LNCaP clone FGC (cell line): Measurements from ENCODE around the gene CAPG.

ENCODE experiments used
- DNase-seq: peaks from one replicate; pipeline ENCODE4 v3.0.0-alpha.2; 2011; ENCODE audit warnings: low read depth
- H3K4me3 ChIP-seq: 2 replicates; pipeline ENCODE4 v1.5.1; 2011; ENCODE audit warnings: mild to moderate bottlenecking, low read depth, low read length, control low read depth
- TF ChIP-seq, protein P1 (sequence below): IDR thresholded peaks from 2 replicates; pipeline ENCODE4 v1.5.1; 2012; ENCODE audit warnings: mild to moderate bottlenecking; ENCODE audit not compliant: control insufficient read depth, insufficient read depth; ENCODE audit errors: extremely low read depth

CAPG gene

DNA sequence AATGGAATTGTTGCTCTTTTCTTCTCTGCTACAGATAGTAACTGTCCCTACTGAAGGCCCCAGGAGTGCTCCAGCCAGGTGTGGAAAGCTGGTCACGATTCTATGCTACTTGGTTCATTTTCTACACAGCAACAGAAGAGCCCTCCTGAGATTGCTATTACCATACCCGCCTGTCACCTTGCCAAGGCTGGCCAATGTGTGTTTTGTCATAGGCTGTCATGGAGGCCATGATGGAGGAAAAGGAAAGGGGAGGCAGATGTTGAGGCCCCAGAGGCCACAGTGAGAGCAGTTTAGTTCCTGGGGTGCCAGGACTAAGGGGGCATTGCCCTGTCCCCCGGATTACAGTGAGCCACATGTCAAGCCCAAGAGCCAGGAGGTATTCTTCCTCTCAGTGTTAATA lies 54.6 kb downstream of the CAPG start:
- TF ChIP-seq, protein P1, sequence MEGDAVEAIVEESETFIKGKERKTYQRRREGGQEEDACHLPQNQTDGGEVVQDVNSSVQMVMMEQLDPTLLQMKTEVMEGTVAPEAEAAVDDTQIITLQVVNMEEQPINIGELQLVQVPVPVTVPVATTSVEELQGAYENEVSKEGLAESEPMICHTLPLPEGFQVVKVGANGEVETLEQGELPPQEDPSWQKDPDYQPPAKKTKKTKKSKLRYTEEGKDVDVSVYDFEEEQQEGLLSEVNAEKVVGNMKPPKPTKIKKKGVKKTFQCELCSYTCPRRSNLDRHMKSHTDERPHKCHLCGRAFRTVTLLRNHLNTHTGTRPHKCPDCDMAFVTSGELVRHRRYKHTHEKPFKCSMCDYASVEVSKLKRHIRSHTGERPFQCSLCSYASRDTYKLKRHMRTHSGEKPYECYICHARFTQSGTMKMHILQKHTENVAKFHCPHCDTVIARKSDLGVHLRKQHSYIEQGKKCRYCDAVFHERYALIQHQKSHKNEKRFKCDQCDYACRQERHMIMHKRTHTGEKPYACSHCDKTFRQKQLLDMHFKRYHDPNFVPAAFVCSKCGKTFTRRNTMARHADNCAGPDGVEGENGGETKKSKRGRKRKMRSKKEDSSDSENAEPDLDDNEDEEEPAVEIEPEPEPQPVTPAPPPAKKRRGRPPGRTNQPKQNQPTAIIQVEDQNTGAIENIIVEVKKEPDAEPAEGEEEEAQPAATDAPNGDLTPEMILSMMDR, result no peak
- no peak for DNase-seq
- peak overlapping the region; percentile 96 for H3K4me3 ChIP-seq

DNA sequence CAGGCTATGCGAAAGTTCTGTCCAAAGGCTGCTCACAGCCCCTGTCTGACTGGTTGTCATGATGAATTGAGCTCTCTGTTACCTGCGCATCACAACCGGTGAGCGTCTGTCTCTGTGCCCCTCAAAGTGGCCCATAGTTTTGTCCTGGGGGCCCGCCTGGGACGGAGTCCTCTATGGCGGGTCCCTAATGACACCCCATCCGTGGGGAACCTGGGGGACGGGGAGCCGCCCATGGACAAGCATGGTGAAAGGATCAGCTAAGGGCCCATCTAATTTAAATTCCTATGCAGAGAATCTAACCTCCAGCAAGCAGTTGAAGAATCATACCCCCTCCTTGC lies 55.1 kb downstream of the CAPG start:
- DNase-seq, result no peak
- TF ChIP-seq, protein P1, result no peak
- peak overlapping the region; percentile 96 for H3K4me3 ChIP-seq

DNA sequence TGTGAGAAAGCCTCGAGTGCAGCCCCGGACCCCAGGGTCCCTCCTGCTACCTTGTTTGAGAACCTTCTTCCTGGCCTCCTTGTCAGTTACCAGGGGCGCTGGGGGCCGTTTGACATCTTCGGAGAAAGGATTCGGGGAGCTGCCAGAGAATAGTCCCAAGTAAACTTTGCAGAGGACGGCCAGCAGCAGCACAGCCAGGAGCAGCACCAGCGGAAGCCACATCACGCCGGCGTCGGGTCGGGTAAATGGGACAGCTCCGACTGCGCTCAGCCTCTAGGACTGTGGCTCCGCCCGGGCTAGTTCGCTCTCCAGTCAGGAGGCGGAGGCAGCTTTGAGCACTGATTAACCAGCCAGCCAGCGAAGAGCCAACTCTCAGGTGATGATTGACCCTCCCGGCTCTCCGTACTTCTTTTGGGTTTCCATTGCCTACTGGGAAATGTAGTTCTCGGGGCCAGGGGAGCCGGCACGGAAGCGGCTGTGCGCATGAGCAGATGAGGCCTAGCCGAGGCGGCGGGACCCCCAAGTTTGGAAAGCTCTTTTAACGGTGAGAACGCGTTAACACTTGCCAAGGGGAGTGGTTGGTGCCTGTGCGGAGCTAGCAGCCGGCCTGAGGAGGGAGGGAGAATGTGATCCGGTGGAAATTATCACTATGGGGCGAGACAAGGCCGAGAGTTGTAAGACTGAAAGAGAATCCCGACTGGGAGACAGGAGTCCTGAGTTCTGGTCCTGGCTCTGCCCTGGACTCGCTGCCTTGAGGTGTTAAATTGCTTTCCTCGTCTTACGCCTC lies 55.7 kb downstream of the CAPG start, which contains the start of the genes ELMOD3 and RETSAT:
TSS of gene ELMOD3 (plus strand) at position 484 of the 787 bp plus-strand sequence. CDS start 2,430 bp downstream, outside the sequence.
TSS of gene RETSAT (minus strand) at position 243 of the 787 bp plus-strand sequence. CDS start at position 222, 21 bp downstream.
- DNase-seq, result peak; percentile 99
- TF ChIP-seq, protein P1, result no peak
- peak within 1 kb of the TSS; percentile 96 for H3K4me3 ChIP-seq

DNA sequence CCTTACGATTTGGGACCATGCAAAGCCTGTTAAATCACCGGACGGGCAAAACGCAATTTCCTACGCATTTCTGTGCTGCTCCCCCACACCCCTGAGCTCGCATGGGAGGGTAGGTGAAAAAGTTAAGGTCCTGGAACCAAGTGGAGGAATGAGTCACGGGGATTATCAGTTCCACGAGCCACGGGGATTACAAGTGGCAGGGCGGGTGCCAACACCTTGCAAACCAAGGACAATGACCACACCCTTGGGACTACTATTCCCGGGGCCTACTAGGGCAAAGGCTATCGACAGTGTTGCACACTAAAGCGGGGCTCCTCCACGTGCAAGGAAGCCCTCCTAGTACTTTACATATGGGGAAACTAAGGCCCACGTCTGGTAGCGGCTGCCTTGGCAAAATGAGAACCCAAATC lies 56.3 kb downstream of the CAPG start:
- peak overlapping the region; percentile 96 for H3K4me3 ChIP-seq

DNA sequence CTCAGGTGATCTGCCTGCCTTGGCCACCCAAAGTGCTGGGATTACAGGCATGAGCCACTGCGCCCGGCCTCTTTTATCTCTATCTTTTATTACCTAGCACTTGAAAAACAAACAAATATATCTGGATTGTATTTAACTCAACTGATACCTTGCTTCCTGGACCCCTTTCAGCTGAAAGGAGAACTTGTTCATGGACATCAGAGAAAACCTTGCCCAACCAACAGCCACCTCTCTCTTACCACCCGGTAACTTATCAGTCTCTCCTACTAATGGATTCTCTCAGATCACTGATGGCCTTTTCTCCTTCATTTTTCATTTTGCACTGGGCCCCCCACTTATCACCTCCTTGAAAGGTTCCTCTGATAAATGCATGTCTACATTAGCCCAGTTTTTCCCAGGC lies 62.6 kb downstream of the CAPG start:
- TF ChIP-seq, protein P1, result no peak
- no peak overlapping the region for H3K4me3 ChIP-seq
- DNase-seq, result no peak

More for the DNA sequence above, 56.3 kb downstream of the CAPG start:
- TF ChIP-seq, protein P1, result no peak
- DNase-seq, result no peak
